ENCODE measurements around the gene NPEPL1.
"Not testable (repeated sequence)": the region's sequence is repeated elsewhere in the genome, so short reads cannot be mapped to it uniquely, and the experiment has no call there.

NPEPL1 gene

GRCh38 chr20:58723628-58723984 lies 31.0 kb downstream of the NPEPL1 start:
- Mint-ChIP-seq H3K9me3 (no peaks in the 10 kb centered on the region), H3K4me3 (no peak overlapping the region), H3K4me1 (no peaks in the 10 kb centered on the region), H3K27me3 (peaks cover 33% of the 10 kb centered on the region), H3K36me3 (no peaks in the 10 kb centered on the region), H3K27ac (no peak overlapping the region)
- peak; percentile 8 for DNase-seq
- CTCF ChIA-PET: no interaction called here

GRCh38 chr20:58726156-58726555 lies 33.6 kb downstream of the NPEPL1 start:
- peaks cover 43% of the 10 kb centered on the region for H3K27me3 Mint-ChIP-seq
- DNase-seq, H3K36me3 Mint-ChIP-seq, H3K27ac Mint-ChIP-seq, H3K9me3 Mint-ChIP-seq, H3K4me1 Mint-ChIP-seq, CTCF ChIA-PET, H3K4me3 Mint-ChIP-seq: not testable (repeated sequence)

- H3K36me3 Mint-ChIP-seq: no peaks in the 10 kb centered on the region
- H3K27me3 Mint-ChIP-seq: peaks cover 22% of the 10 kb centered on the region
- H3K4me3 Mint-ChIP-seq: no peak overlapping the region
- no peaks in the 10 kb centered on the region for H3K9me3 Mint-ChIP-seq
- no peaks in the 10 kb centered on the region for H3K4me1 Mint-ChIP-seq
- DNase-seq: no peak
- no peak overlapping the region for H3K27ac Mint-ChIP-seq
- CTCF ChIA-PET: no interaction called here
Measured at GRCh38 chr20:58731192-58731591, 38.6 kb downstream of the NPEPL1 start.

DNA sequence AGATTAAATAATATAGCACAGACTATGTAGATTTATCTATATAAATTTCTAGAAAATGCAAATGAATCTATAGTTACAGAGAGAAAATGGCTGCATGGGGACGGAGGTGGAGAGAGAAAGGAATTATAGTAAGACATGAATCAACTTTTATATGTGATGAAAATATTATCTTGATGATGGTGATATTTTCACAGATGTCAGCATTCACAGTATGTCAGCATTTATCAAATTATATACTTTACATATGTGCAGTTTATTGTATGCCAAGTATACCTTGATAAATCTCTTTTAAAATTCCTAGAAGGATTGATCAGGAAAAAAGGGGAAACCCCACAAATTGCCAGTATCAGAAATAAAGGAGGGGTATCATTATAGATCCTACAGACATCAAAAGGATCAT lies 44.6 kb downstream of the NPEPL1 start:
- Mint-ChIP-seq H3K36me3 (no peaks in the 10 kb centered on the region), H3K4me1 (no peaks in the 10 kb centered on the region), H3K27me3 (peaks cover 29% of the 10 kb centered on the region), H3K27ac (no peak overlapping the region), H3K9me3 (no peaks in the 10 kb centered on the region), H3K4me3 (no peak overlapping the region)
- no peak for DNase-seq
- CTCF ChIA-PET: no interaction called here

GRCh38 chr20:58740356-58741308 lies 48.0 kb downstream of the NPEPL1 start:
- H3K4me3 Mint-ChIP-seq: no peak overlapping the region
- H3K27me3 Mint-ChIP-seq: peaks cover 43% of the 10 kb centered on the region
- no peak overlapping the region for H3K27ac Mint-ChIP-seq
- CTCF ChIA-PET: no interaction called here
- H3K36me3 Mint-ChIP-seq: no peaks in the 10 kb centered on the region
- no peak for DNase-seq
- H3K4me1 Mint-ChIP-seq: no peaks in the 10 kb centered on the region
- no peaks in the 10 kb centered on the region for H3K9me3 Mint-ChIP-seq

DNA sequence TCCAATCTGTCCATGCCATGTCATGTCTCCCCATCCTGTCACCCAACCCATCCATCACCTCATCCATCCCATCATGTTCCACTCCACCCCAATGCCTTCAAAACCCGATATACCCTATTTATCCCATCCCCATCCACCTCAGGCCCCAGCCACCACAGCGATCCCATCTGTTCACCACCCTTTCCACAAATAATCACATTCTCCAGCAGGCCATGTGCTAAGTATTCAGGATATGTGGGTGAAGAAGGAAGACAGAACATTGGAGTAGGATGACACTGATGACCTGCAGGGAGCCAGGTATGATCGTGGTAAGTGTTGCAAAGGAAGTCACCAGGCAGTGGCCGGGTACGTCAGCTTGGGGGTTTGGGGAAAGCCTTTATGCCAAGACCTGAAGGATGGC lies 48.8 kb downstream of the NPEPL1 start:
- Mint-ChIP-seq H3K27me3 (peaks cover 43% of the 10 kb centered on the region), H3K4me1 (no peaks in the 10 kb centered on the region), H3K36me3 (no peaks in the 10 kb centered on the region), H3K9me3 (no peaks in the 10 kb centered on the region), H3K4me3 (no peak overlapping the region), H3K27ac (no peak overlapping the region)
- CTCF ChIA-PET: no interaction called here
- no peak for DNase-seq

GRCh38 chr20:58742668-58743566 lies 50.3 kb downstream of the NPEPL1 start:
- Mint-ChIP-seq H3K27me3 (peaks cover 51% of the 10 kb centered on the region), H3K27ac (no peak overlapping the region), H3K9me3 (no peaks in the 10 kb centered on the region), H3K4me3 (no peak overlapping the region), H3K36me3 (no peaks in the 10 kb centered on the region), H3K4me1 (no peaks in the 10 kb centered on the region)
- CTCF ChIA-PET: interaction anchor here (0.6 kb wide), 1 partner anchor 15 kb away, joined by 3 read pairs; no protein-coding TSS in a partner anchor
- no peak for DNase-seq

DNA sequence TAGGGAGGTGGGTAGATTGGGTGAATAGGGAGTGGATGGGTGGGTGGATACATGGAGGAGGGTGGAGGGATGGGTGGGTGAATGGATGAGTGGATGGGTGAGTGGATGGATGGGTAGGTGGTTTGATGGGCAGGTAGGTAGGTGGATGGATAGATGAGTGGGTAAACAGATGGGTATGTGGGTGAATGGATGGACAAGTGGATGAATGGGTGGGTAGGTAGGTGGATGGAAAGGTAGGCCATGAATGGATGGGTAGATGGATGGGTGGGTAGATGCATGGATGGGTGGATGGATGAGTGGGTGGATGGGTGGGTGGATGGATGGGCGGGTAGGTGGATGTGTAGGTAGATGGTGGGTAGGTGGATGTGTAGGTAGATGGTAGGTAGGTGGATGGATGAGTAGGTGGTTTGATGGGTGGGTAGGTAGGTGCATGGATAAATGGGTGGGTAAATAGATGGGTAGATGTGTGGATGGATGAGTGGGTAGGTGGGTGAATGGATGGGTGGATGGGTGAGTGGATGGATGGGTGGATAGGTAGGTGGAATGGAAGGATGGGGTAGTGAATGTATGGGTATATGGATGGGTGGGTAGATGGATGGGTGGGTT lies 51.4 kb downstream of the NPEPL1 start:
- Mint-ChIP-seq H3K36me3 (no peaks in the 10 kb centered on the region), H3K4me1 (no peaks in the 10 kb centered on the region), H3K4me3 (no peak overlapping the region), H3K27me3 (peaks cover 59% of the 10 kb centered on the region), H3K9me3 (no peaks in the 10 kb centered on the region), H3K27ac (no peak overlapping the region)
- DNase-seq: no peak
- CTCF ChIA-PET: no interaction called here

- no peak overlapping the region for H3K27ac Mint-ChIP-seq
- no peak overlapping the region for H3K4me3 Mint-ChIP-seq
- H3K27me3 Mint-ChIP-seq: peaks cover 63% of the 10 kb centered on the region
- no peaks in the 10 kb centered on the region for H3K36me3 Mint-ChIP-seq
- DNase-seq: no peak
- no peaks in the 10 kb centered on the region for H3K9me3 Mint-ChIP-seq
- CTCF ChIA-PET: no interaction called here
- no peaks in the 10 kb centered on the region for H3K4me1 Mint-ChIP-seq
Measured at GRCh38 chr20:58744836-58745235, 52.2 kb downstream of the NPEPL1 start.

DNA sequence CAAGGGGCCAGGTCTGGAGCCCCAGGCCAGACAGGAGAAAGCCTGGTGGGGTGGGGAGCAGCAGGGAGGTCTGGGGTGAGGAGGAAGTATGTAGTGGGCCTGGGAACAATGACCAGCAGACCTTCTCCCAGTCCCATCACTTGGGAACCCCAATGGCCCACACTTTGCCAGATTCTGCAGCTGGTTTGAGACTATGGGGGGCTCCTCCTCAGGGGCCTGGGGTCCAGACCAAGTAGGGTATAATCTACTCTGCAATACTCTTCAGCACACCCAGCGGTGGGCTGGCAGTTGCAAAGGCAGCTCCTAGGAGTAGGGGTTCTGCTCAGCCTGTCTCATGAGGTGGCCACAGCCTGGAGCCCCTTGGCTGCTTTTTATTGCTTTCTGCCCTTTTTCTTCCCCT lies 52.8 kb downstream of the NPEPL1 start:
- no peak overlapping the region for H3K4me3 Mint-ChIP-seq
- no peak for DNase-seq
- no peaks in the 10 kb centered on the region for H3K4me1 Mint-ChIP-seq
- CTCF ChIA-PET: no interaction called here
- no peaks in the 10 kb centered on the region for H3K9me3 Mint-ChIP-seq
- H3K27me3 Mint-ChIP-seq: peaks cover 61% of the 10 kb centered on the region
- no peak overlapping the region for H3K27ac Mint-ChIP-seq
- H3K36me3 Mint-ChIP-seq: no peaks in the 10 kb centered on the region

DNA sequence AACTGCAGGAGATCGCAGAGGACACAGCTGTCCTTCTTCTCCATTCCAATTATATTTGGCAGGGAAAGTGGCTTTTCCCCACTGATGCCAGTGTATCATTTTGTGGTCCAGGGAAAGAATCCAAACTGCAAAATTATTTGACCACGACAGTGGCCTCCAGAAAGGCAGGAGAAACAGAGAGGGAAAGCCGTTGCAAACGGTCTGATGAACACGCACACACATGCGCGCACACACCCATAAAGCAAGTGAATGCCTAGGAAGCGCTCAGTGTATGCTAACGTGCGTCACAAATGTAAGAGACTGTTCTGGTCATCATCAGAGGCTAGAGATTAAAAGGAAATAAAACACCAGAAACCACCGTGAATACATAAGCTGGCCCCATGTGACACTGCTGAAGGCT lies 54.0 kb downstream of the NPEPL1 start:
- CTCF ChIA-PET: no interaction called here
- no peak overlapping the region for H3K4me3 Mint-ChIP-seq
- DNase-seq: no peak
- H3K36me3 Mint-ChIP-seq: no peaks in the 10 kb centered on the region
- H3K27me3 Mint-ChIP-seq: peaks cover 54% of the 10 kb centered on the region
- no peak overlapping the region for H3K27ac Mint-ChIP-seq
- H3K4me1 Mint-ChIP-seq: no peaks in the 10 kb centered on the region
- no peaks in the 10 kb centered on the region for H3K9me3 Mint-ChIP-seq

DNA sequence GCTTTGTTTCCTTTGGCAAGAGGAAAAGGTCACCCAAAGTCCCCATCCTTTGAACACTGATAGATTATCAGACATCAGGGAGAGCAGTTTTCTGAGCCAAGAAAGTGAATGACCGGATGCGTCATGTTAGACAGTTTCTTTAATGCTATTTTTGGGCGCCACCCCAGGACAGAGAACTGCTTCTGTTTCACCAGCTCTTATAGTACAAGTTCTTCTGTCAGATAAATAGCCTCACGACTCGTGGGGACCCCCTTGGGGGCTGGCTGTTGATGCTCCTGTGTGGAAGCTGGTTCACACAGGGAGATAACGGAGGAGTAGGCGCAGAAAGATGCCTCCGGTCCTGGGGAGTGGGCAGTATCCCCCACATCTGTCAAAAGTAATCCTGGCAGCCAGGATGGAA lies 54.6 kb downstream of the NPEPL1 start:
- H3K27me3 Mint-ChIP-seq: peaks cover 54% of the 10 kb centered on the region
- CTCF ChIA-PET: no interaction called here
- H3K36me3 Mint-ChIP-seq: no peaks in the 10 kb centered on the region

DNA sequence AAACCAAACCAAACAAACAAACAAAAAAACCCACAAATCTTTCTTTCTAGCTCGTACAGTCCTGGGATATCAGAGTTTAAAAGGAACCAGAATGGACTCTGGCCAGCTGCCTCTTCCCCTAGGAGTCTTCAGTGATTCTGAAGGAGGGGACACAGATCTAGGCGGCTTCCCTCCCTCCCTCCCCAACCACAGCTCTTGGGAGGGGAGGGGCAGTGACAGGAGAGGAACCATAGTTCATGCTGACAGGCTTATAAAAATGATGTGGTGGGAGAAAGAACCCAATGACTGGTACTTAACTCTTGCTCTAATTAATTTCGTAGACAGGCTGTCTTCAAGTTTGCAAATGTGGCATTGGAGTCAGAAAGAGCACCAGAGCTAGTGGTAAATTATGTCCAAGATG lies 56.0 kb downstream of the NPEPL1 start:
- DNase-seq: no peak
- H3K9me3 Mint-ChIP-seq: no peaks in the 10 kb centered on the region
- H3K4me1 Mint-ChIP-seq: no peaks in the 10 kb centered on the region
- no peak overlapping the region for H3K4me3 Mint-ChIP-seq
- H3K27ac Mint-ChIP-seq: no peak overlapping the region
- peaks cover 52% of the 10 kb centered on the region for H3K27me3 Mint-ChIP-seq
- CTCF ChIA-PET: no interaction called here
- no peaks in the 10 kb centered on the region for H3K36me3 Mint-ChIP-seq

More for the DNA sequence above, 54.6 kb downstream of the NPEPL1 start:
- Mint-ChIP-seq H3K4me3 (no peak overlapping the region), H3K4me1 (no peaks in the 10 kb centered on the region), H3K27ac (no peak overlapping the region), H3K9me3 (no peaks in the 10 kb centered on the region)
- DNase-seq: no peak

- Mint-ChIP-seq H3K9me3 (no peaks in the 10 kb centered on the region), H3K4me3 (no peak overlapping the region), H3K4me1 (no peaks in the 10 kb centered on the region), H3K27me3 (peaks cover 58% of the 10 kb centered on the region), H3K27ac (no peak overlapping the region), H3K36me3 (no peaks in the 10 kb centered on the region)
- CTCF ChIA-PET: no interaction called here
- no peak for DNase-seq
Measured at GRCh38 chr20:58749098-58749769, 56.6 kb downstream of the NPEPL1 start.
